HepG2 (cell line): ENCODE results near the gene FBXL22. TPM values are rescaled to one million over a fixed set of nuclear protein-coding genes. Genes with fewer than 3 reads are reported as not detected.
A peak's percentile ranks its signal among the peaks of the same experiment; 100 is the strongest.

Source experiments
- ARID3A ChIP-seq: IDR thresholded peaks from 2 replicates; pipeline ENCODE4 v1.6.1; 2012; ENCODE audit warnings: low read depth, low read length, improper control_type of control experiment
- ATF7-NPFF ChIP-seq: sonication (generic); formaldehyde crosslinking; IDR thresholded peaks from 2 replicates; pipeline ENCODE4 v1.8.1; 2023; ENCODE audit warnings: mild to moderate bottlenecking, low read depth, missing genetic modification reagents, moderate library complexity
- FOXP1 ChIP-seq, 2 experiments: fragments of 450-650 bp in 1 of 2; IDR thresholded peaks; 2 replicates each; pipeline ENCODE4 v1.6.1; 2017 to 2018; ENCODE audit warnings: antibody characterized with exemption in 1 of 2
- KMT2A ChIP-seq: sonication (generic); formaldehyde crosslinking; IDR thresholded peaks from 2 replicates; pipeline ENCODE4 v1.4.0; 2020; ENCODE audit warnings: missing genetic modification reagents
- NPAS2 ChIP-seq: sonication (generic); formaldehyde crosslinking; IDR thresholded peaks from 2 replicates; pipeline ENCODE4 v1.8.0; 2022; ENCODE audit warnings: mild to moderate bottlenecking, missing genetic modification reagents, borderline replicate concordance
- RAD21 ChIP-seq: fragments of 450-650 bp; formaldehyde crosslinking; IDR thresholded peaks from 2 replicates; pipeline ENCODE4 v1.5.0; 2020; ENCODE audit warnings: mild to moderate bottlenecking
- RARA ChIP-seq: IDR thresholded peaks from 2 replicates; pipeline ENCODE4 v1.6.1; 2016; ENCODE audit warnings: missing genetic modification reagents, missing compliant biosample characterization
- THYN1 ChIP-seq: sonication (generic); formaldehyde crosslinking; IDR thresholded peaks from 2 replicates; pipeline ENCODE4 v1.8.1; 2023; ENCODE audit warnings: low read depth, mild to moderate bottlenecking, moderate library complexity, missing genetic modification reagents, borderline replicate concordance
- XBP1 ChIP-seq: sonication (generic); formaldehyde crosslinking; IDR thresholded peaks from 2 replicates; pipeline ENCODE4 v1.5.0; 2020; ENCODE audit warnings: missing genetic modification reagents
- ZBTB38 ChIP-seq: sonication (generic); formaldehyde crosslinking; IDR thresholded peaks from 2 replicates; pipeline ENCODE4 v1.5.1; 2020; ENCODE audit warnings: mild to moderate bottlenecking, missing genetic modification reagents
- ZC3H13 ChIP-seq: sonication (generic); formaldehyde crosslinking; IDR thresholded peaks from 2 replicates; pipeline ENCODE4 v1.8.1; 2023; ENCODE audit warnings: mild to moderate bottlenecking, missing genetic modification reagents, moderate library complexity
- ZFX ChIP-seq: sonication (generic); formaldehyde crosslinking; IDR thresholded peaks from 2 replicates; pipeline ENCODE4 v1.4.0; 2020; ENCODE audit warnings: mild to moderate bottlenecking, low read depth, missing genetic modification reagents, moderate library complexity
- ZNF33A ChIP-seq: sonication (generic); formaldehyde crosslinking; IDR thresholded peaks from 2 replicates; pipeline ENCODE4 v1.5.1; 2020; ENCODE audit warnings: missing genetic modification reagents, mild to moderate bottlenecking, moderate library complexity, borderline replicate concordance
- ZNF407 ChIP-seq: sonication (generic); formaldehyde crosslinking; IDR thresholded peaks from one replicate; pipeline ENCODE4 v1.5.1; 2020; ENCODE audit warnings: mild to moderate bottlenecking, missing genetic modification reagents; ENCODE audit errors: not compliant biosample characterization
- ZNF770 ChIP-seq: sonication (generic); formaldehyde crosslinking; IDR thresholded peaks from 2 replicates; pipeline ENCODE4 v1.5.0; 2020; ENCODE audit warnings: mild to moderate bottlenecking, missing genetic modification reagents
- ZNF879 ChIP-seq: sonication (generic); formaldehyde crosslinking; IDR thresholded peaks from 2 replicates; pipeline ENCODE4 v1.8.1; 2023; ENCODE audit warnings: missing genetic modification reagents
- polyA plus RNA-seq, 8 experiments: library from polyadenylated mRNA; depleted of rRNA in 3 of 8; stranded (reverse) in 7 of 8; unstranded in 1 of 8; fragments of >200 nt; fragmentation: Illumina TruSeq in 4 of 8; extraction: Trizol in 4 of 8; gene quantifications; 2 replicates each; pipeline versions ENCODE4 v1.2.1 to v1.2.3, GENCODE V29; 2011 to 2016; ENCODE audit warnings: low read depth in 4 of 8, missing spikeins in 1 of 8, mixed read lengths in 1 of 8; ENCODE audit not compliant: insufficient read depth in 1 of 8
- total RNA-seq, 5 experiments: library from RNA; depleted of rRNA; stranded (reverse); fragments of >200 nt; fragmentation: Illumina TruSeq; extraction: Trizol; gene quantifications; 2 replicates each; pipeline ENCODE4 v1.2.3, GENCODE V29; 2016; ENCODE audit warnings: low read depth in 1 of 5

FBXL22 gene
- total and polyA plus RNA-seq, 2 of the 13 experiments (the other 11 are each of a cell fraction or from before 2014, with no cell fraction given), result 0.15 to 0.33 TPM

GRCh38 chr15:63610209-63610841 is 13.1 kb downstream of the FBXL22 start (continued):
- TF ChIP-seq ZNF770 (CRISPR knock-in tag) (no peak), ZNF33A (no peak), RARA (CRISPR knock-in tag) (no peak), KMT2A (CRISPR knock-in tag) (no peak), ARID3A (no peak), NPAS2 (CRISPR knock-in tag) (no peak), THYN1 (CRISPR knock-in tag) (no peak), ZNF879 (CRISPR knock-in tag) (no peak), XBP1 (CRISPR knock-in tag) (no peak), ZNF407 (CRISPR knock-in tag) (no peak), ATF7-NPFF (CRISPR knock-in tag) (no peak), ZFX (CRISPR knock-in tag) (0 out of 2 replicates have a peak, but pooled peaks have one; percentile 16), ZC3H13 (CRISPR knock-in tag) (no peak), RAD21 (peak; percentile 60), FOXP1 (IDR thresholded peaks at IDR 0.05) (no peak), FOXP1 (CRISPR knock-in tag; IDR thresholded peaks at IDR 0.05) (peak; percentile 29; the same call in 1 of the 2 replicates), ZBTB38 (CRISPR knock-in tag) (no peak)
